Neural cell (in vitro differentiated cells): ENCODE data around the gene MYMK. TPM values are rescaled to one million over a fixed set of nuclear protein-coding genes. Genes with fewer than 3 reads are reported as not detected.

Source experiments
- H2AFZ ChIP-seq: fragments of 200-600, 300-800 bp; sonication (generic), shearing (Covaris generic); 2 replicates; pipeline ENCODE4 v1.6.0; 2014; ENCODE audit warnings: low read depth, mild to moderate bottlenecking, antibody characterized with exemption, low read length, moderate library complexity
- H3F3A ChIP-seq: fragments of 200-600 bp; shearing (Covaris generic); 2 replicates; pipeline ENCODE4 v1.6.1; 2016; ENCODE audit warnings: mild to moderate bottlenecking, moderate library complexity, mixed read lengths, antibody characterized with exemption, low read length; ENCODE audit not compliant: insufficient read depth, poor library complexity, severe bottlenecking
- H3K27ac ChIP-seq: fragments of 200-600, 300-800 bp; sonication (generic), shearing (Covaris generic); 2 replicates; pipeline ENCODE4 v1.5.1; 2014; ENCODE audit warnings: mild to moderate bottlenecking, low read length, moderate library complexity
- H3K27me3 ChIP-seq: fragments of 300-800, 200-600 bp; sonication (generic), shearing (Covaris generic); 2 replicates; pipeline ENCODE4 v1.6.0; 2014; ENCODE audit warnings: mild to moderate bottlenecking, low read depth, low read length, moderate library complexity; ENCODE audit not compliant: insufficient read depth
- H3K36me3 ChIP-seq: fragments of 300-800, 200-600 bp; sonication (generic), shearing (Covaris generic); 2 replicates; pipeline ENCODE4 v1.5.1; 2014; ENCODE audit warnings: mild to moderate bottlenecking, antibody characterized with exemption, low read length, moderate library complexity; ENCODE audit not compliant: insufficient read depth
- H3K4me2 ChIP-seq: fragments of 300-800, 200-600 bp; sonication (generic), shearing (Covaris generic); 2 replicates; pipeline ENCODE4 v1.6.0; 2014; ENCODE audit warnings: mild to moderate bottlenecking, low read length
- H3K4me3 ChIP-seq: fragments of 300-800, 200-600 bp; sonication (generic), shearing (Covaris generic); 2 replicates; pipeline ENCODE4 v1.5.1; 2014; ENCODE audit warnings: mild to moderate bottlenecking, low read length, moderate library complexity
- H3K79me2 ChIP-seq: fragments of 200-600 bp; shearing (Covaris generic); replicated peaks from 2 replicates; pipeline ENCODE4 v1.6.0; 2014; ENCODE audit warnings: mild to moderate bottlenecking, low read length, moderate library complexity; ENCODE audit not compliant: insufficient read depth
- H3K9ac ChIP-seq: fragments of 300-800, 200-600 bp; sonication (generic), shearing (Covaris generic); 2 replicates; pipeline ENCODE4 v1.6.1; 2016; ENCODE audit warnings: mild to moderate bottlenecking, low read length, mixed read lengths
- H3K9me2 ChIP-seq: fragments of 200-600 bp; shearing (Covaris generic); 2 replicates; pipeline ENCODE4 v1.6.1; 2016; ENCODE audit warnings: mild to moderate bottlenecking, low read length, mixed read lengths; ENCODE audit not compliant: insufficient read depth
- H3K9me3 ChIP-seq: fragments of 200-600, 300-800 bp; sonication (generic), shearing (Covaris generic); 2 replicates; pipeline ENCODE4 v1.6.1; 2016; ENCODE audit warnings: mild to moderate bottlenecking, mixed run types, low read length, moderate library complexity, mixed read lengths
- H4K20me1 ChIP-seq: fragments of 200-600 bp; shearing (Covaris generic); 2 replicates; pipeline ENCODE4 v1.6.1; 2016; ENCODE audit warnings: mild to moderate bottlenecking, mixed run types; ENCODE audit not compliant: insufficient read depth
- CTCF ChIP-seq: fragments of 450-650 bp; IDR thresholded peaks from 2 replicates; pipeline ENCODE4 v1.5.1; 2014; ENCODE audit warnings: antibody characterized with exemption, mild to moderate bottlenecking, moderate library complexity; ENCODE audit not compliant: poor library complexity, severe bottlenecking
- EP300 ChIP-seq: fragments of 450-650 bp; conservative IDR thresholded peaks from 2 replicates; pipeline ENCODE4 v1.6.1; 2014; ENCODE audit warnings: antibody characterized with exemption, mild to moderate bottlenecking, moderate library complexity; ENCODE audit not compliant: poor library complexity, severe bottlenecking
- EZH2 ChIP-seq: fragments of 200-600, 300-800 bp; shearing (Covaris generic), sonication (generic); IDR thresholded peaks from 2 replicates; pipeline ENCODE4 v1.6.1; 2014; ENCODE audit warnings: antibody characterized with exemption, low read length, borderline replicate concordance, mild to moderate bottlenecking; ENCODE audit not compliant: insufficient read depth, poor library complexity, severe bottlenecking
- MXI1 ChIP-seq: fragments of 450-650 bp; conservative IDR thresholded peaks from 2 replicates; pipeline ENCODE4 v1.6.1; 2014; ENCODE audit warnings: antibody characterized with exemption, mild to moderate bottlenecking; ENCODE audit not compliant: poor library complexity, severe bottlenecking
- POLR2AphosphoS5 ChIP-seq: IDR thresholded peaks from 2 replicates; pipeline ENCODE4 v1.6.1; 2012
- RAD21 ChIP-seq: fragments of 450-650 bp; conservative IDR thresholded peaks from 2 replicates; pipeline ENCODE4 v1.6.1; 2014; ENCODE audit warnings: antibody characterized with exemption, mild to moderate bottlenecking, moderate library complexity
- SMC3 ChIP-seq: fragments of 450-650 bp; conservative IDR thresholded peaks from 2 replicates; pipeline ENCODE4 v1.6.1; 2014; ENCODE audit warnings: antibody characterized with exemption, mild to moderate bottlenecking, moderate library complexity; ENCODE audit not compliant: poor library complexity
- TAF1 ChIP-seq: IDR thresholded peaks from 2 replicates; pipeline ENCODE4 v1.6.1; 2012; ENCODE audit warnings: low read depth
- polyA plus RNA-seq: library from polyadenylated mRNA; depleted of rRNA; stranded (reverse); fragments of >200 nt; gene quantifications from 2 replicates; pipeline ENCODE4 v1.2.3, GENCODE V29; 2014
- TF ChIP-seq, protein P1 (sequence below): IDR thresholded peaks from 2 replicates; pipeline ENCODE4 v1.6.1; 2012; ENCODE audit warnings: borderline replicate concordance

The MYMK gene
- polyA plus RNA-seq, 1 donor from 2014 or later: not detected

- no peaks in the 10 kb centered on the region for H3F3A ChIP-seq
- H3K4me3 ChIP-seq: no peak overlapping the region
Measured at GRCh38 chr9:133536080-133536479, 11.3 kb upstream of the MYMK start.

GRCh38 chr9:133535306-133535877 is 10.6 kb upstream of the MYMK start:
- Histone ChIP-seq H2AFZ (no peak overlapping the region), H3K4me3 (no peak overlapping the region), H3K9me2 (no peaks in the 10 kb centered on the region), H3K79me2 (no peaks in the 10 kb centered on the region), H3F3A (no peaks in the 10 kb centered on the region), H4K20me1 (no peaks in the 10 kb centered on the region), H3K4me2 (no peak overlapping the region), H3K9ac (no peak overlapping the region), H3K9me3 (no peaks in the 10 kb centered on the region), H3K36me3 (no peaks in the 10 kb centered on the region), H3K27ac (no peak overlapping the region), H3K27me3 (no peaks in the 10 kb centered on the region)
- TF ChIP-seq EZH2 (no peak), POLR2AphosphoS5 (no peak), MXI1 (no peak), TAF1 (no peak), RAD21 (no peak), CTCF (no peak), EP300 (no peak)
- TF ChIP-seq, protein P1, sequence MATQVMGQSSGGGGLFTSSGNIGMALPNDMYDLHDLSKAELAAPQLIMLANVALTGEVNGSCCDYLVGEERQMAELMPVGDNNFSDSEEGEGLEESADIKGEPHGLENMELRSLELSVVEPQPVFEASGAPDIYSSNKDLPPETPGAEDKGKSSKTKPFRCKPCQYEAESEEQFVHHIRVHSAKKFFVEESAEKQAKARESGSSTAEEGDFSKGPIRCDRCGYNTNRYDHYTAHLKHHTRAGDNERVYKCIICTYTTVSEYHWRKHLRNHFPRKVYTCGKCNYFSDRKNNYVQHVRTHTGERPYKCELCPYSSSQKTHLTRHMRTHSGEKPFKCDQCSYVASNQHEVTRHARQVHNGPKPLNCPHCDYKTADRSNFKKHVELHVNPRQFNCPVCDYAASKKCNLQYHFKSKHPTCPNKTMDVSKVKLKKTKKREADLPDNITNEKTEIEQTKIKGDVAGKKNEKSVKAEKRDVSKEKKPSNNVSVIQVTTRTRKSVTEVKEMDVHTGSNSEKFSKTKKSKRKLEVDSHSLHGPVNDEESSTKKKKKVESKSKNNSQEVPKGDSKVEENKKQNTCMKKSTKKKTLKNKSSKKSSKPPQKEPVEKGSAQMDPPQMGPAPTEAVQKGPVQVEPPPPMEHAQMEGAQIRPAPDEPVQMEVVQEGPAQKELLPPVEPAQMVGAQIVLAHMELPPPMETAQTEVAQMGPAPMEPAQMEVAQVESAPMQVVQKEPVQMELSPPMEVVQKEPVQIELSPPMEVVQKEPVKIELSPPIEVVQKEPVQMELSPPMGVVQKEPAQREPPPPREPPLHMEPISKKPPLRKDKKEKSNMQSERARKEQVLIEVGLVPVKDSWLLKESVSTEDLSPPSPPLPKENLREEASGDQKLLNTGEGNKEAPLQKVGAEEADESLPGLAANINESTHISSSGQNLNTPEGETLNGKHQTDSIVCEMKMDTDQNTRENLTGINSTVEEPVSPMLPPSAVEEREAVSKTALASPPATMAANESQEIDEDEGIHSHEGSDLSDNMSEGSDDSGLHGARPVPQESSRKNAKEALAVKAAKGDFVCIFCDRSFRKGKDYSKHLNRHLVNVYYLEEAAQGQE: no peak

More at GRCh38 chr9:133536080-133536479, 11.3 kb upstream of the MYMK start:
- TF ChIP-seq EZH2 (no peak), RAD21 (no peak), SMC3 (no peak), MXI1 (no peak), EP300 (no peak), POLR2AphosphoS5 (no peak), TAF1 (no peak), CTCF (no peak)
- TF ChIP-seq, protein P1: no peak
- Histone ChIP-seq H3K9me2 (no peaks in the 10 kb centered on the region), H3K4me2 (no peak overlapping the region), H2AFZ (no peak overlapping the region), H3K9me3 (no peaks in the 10 kb centered on the region), H3K9ac (no peak overlapping the region), H3K36me3 (no peaks in the 10 kb centered on the region), H3K27me3 (no peaks in the 10 kb centered on the region), H3K27ac (no peak overlapping the region), H4K20me1 (no peaks in the 10 kb centered on the region), H3K79me2 (no peaks in the 10 kb centered on the region)
